ENCODE data around the gene ITGB5.

ITGB5 gene

DNA sequence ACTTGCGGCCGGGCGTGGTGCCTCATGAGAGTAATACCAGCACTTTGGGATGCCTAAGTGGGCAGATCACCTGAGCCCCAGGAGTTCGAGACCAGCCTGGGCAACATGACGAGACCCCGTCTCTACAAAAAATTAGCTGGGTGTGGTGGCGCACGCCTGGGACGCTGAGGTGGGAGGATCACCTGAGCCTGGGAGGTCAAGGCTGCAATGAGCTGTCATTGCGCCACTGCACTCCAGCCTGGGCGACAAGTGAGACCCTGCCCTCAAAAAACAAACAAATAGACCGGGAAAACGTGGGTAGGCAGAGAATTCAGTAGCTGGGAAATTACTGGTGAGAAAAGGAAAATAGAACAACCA is 156.2 kb downstream of the ITGB5 start:
- TF ChIP-seq, protein P1, sequence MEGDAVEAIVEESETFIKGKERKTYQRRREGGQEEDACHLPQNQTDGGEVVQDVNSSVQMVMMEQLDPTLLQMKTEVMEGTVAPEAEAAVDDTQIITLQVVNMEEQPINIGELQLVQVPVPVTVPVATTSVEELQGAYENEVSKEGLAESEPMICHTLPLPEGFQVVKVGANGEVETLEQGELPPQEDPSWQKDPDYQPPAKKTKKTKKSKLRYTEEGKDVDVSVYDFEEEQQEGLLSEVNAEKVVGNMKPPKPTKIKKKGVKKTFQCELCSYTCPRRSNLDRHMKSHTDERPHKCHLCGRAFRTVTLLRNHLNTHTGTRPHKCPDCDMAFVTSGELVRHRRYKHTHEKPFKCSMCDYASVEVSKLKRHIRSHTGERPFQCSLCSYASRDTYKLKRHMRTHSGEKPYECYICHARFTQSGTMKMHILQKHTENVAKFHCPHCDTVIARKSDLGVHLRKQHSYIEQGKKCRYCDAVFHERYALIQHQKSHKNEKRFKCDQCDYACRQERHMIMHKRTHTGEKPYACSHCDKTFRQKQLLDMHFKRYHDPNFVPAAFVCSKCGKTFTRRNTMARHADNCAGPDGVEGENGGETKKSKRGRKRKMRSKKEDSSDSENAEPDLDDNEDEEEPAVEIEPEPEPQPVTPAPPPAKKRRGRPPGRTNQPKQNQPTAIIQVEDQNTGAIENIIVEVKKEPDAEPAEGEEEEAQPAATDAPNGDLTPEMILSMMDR (IDR thresholded peaks at IDR 0.05): no peak
- peak overlapping the region; percentile 83 for H3K4me3 ChIP-seq
- H3K27ac ChIP-seq: no peak overlapping the region
- DNase-seq (ENCODE audit: low spot score): no peak

DNA sequence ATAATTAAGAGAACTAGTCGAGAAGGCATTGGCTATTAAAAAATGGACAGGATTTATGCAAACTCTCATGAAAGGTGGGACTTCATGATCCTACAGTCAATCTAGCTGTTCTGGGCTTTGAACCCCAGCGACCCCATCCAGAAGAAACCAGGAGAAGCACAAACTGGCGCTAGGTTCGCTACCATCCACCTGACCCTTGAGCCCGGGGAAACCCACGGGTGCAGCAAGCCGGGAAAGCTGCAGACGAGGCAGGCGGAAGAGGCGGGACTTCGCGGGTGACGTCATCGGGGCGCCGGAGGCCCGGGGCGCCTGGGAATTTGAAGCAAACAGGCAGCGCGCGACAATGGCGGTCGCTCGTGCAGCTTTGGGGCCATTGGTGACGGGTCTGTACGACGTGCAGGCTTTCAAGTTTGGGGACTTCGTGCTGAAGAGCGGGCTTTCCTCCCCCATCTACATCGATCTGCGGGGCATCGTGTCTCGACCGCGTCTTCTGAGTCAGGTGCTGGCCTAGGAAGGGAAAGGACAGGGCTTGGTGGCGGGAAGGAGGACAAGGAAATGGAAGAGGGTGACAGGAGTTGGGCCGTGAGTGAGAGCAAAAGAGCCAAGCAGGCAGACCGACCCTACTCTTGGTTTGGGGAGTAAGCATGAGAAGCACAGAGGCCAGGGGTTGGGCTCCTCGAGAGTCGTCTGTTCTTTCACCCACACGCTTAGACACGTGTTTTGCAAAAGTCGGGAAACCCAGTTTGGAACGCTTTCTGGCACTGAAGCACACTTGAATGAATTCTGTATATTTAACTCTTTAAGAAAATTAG is 156.8 kb downstream of the ITGB5 start, which contains the start of gene UMPS:
Gene UMPS (plus strand): TSS at position 324 of the 812 bp plus-strand sequence. CDS start 20 bp downstream, at position 344.
- H3K4me3 ChIP-seq: peak within 1 kb of the TSS; percentile 83
- H3K27ac ChIP-seq: peak within 1 kb of the TSS in 1 of 2 donors; percentile 74
- peak; percentile 94 for DNase-seq (ENCODE audit: low spot score)
- TF ChIP-seq, protein P1 (IDR thresholded peaks at IDR 0.05): no peak

DNA sequence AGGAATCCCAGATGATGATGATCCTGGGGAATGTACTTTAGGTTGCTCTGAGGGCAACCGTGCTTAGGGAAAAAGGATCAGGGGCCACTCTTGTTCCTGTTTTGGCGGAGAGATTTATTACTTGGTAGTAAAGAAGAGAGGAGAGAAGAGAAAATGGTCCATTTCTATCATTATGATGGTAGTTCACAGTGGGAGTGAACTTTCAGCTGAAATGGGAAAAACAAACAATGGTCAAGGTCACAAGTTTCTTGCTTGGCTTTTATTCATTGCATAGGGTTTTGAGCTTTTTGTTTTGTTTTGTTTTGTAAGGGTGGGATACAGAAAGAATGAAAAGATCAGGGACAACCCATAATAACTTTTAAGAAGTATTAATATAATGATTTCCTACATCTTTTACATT is 164.6 kb downstream of the ITGB5 start:
- Histone ChIP-seq H3K27ac (no peak overlapping the region), H3K4me3 (no peak overlapping the region)
- DNase-seq (ENCODE audit: low spot score): no peak
- TF ChIP-seq, protein P1 (IDR thresholded peaks at IDR 0.05): no peak

DNA sequence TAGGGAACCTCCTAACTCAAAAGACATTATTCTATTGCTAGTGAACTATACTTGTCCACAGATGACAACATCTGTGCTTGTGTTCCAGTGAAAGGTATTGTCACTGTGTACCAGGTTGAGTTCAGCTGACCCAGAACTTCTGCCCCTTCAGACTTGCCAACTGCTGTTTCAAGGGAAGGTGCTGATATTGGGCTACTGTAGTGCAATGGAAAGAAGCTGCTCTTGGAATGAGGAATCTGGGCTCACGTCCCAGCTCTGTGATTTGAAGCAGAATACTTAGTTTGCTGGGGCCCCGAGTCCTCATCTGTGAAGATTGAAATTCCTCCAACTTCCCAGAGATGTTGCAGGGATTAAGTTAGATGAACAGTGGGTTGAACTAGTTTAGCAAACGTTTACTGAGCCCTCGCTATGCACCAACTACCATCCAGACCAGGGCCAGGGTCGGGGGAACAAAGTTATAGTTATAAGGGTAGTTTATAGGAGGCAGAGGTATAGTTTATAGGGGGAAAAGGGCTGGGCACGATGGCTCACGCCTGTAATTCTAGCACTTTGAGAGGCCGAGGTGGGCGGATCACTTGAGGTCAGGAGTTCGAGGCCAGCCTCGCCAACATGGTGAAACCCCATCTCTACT is 172.8 kb downstream of the ITGB5 start:
- TF ChIP-seq, protein P1 (IDR thresholded peaks at IDR 0.05): no peak
- no peak for DNase-seq (ENCODE audit: low spot score)
- no peak overlapping the region for H3K27ac ChIP-seq
- H3K4me3 ChIP-seq: no peak overlapping the region

All from coronary artery (tissue), 2 donors.